Liver (tissue), 9 donors: Measurements from ENCODE around the gene LTBP2. TPM values are rescaled to one million over a fixed set of nuclear protein-coding genes. Genes with fewer than 3 reads are reported as not detected.

Experiments
- DNase-seq: peaks from one replicate; pipeline ENCODE4 v3.0.0-alpha.2; 2017; ENCODE audit warnings: low spot score
- H3K27ac ChIP-seq, 2 donors: one replicate each; pipeline ENCODE4 v1.7.0; 2013; ENCODE audit warnings: inconsistent platforms in 2 of 2, low read length in 2 of 2, control low read depth in 1 of 2, low read depth in 1 of 2, mild to moderate bottlenecking in 1 of 2
- H3K27me3 ChIP-seq, 4 donors: one replicate each; pipeline versions ENCODE4 v1.6.1 to v1.7.0; 2013; ENCODE audit warnings: low read length in 3 of 4, inconsistent platforms in 1 of 4, mild to moderate bottlenecking in 1 of 4, moderate library complexity in 1 of 4; ENCODE audit not compliant: control insufficient read depth in 4 of 4, insufficient read depth in 4 of 4
- H3K36me3 ChIP-seq, 4 donors: one replicate each; pipeline versions ENCODE4 v1.6.1 to v1.7.0; 2013; ENCODE audit warnings: low read length in 3 of 4, mild to moderate bottlenecking in 3 of 4, low read depth in 1 of 4, moderate library complexity in 1 of 4; ENCODE audit not compliant: control insufficient read depth in 4 of 4, insufficient read depth in 3 of 4
- H3K4me1 ChIP-seq, 4 donors: one replicate each; pipeline versions ENCODE4 v1.6.1 to v1.7.0; 2013; ENCODE audit warnings: low read length in 3 of 4, mild to moderate bottlenecking in 3 of 4, moderate library complexity in 1 of 4; ENCODE audit not compliant: control insufficient read depth in 4 of 4, insufficient read depth in 4 of 4
- H3K4me3 ChIP-seq, 3 donors: one replicate each; pipeline versions ENCODE4 v1.6.1 to v1.7.0; 2013; ENCODE audit warnings: low read length in 3 of 3, control low read depth in 1 of 3, low read depth in 1 of 3, mild to moderate bottlenecking in 1 of 3
- H3K9ac ChIP-seq, 2 donors: one replicate each; pipeline ENCODE4 v1.7.0; 2013; ENCODE audit warnings: low read length in 2 of 2, mild to moderate bottlenecking in 2 of 2, moderate library complexity in 2 of 2, control low read depth in 1 of 2, low read depth in 1 of 2
- H3K9me3 ChIP-seq, 4 donors: one replicate each; pipeline versions ENCODE4 v1.6.1 to v1.7.0; 2013; ENCODE audit warnings: low read length in 3 of 4; ENCODE audit not compliant: control insufficient read depth in 4 of 4
- ATF3 ChIP-seq: IDR thresholded peaks from 2 replicates; pipeline ENCODE4 v1.6.1; 2016; ENCODE audit warnings: antibody characterized with exemption
- EGR1 ChIP-seq, 2 donors: IDR thresholded peaks; 2 replicates each; pipeline ENCODE4 v1.6.1; 2016 to 2018; ENCODE audit warnings: antibody characterized with exemption in 2 of 2, low read depth in 2 of 2
- FOXA1 ChIP-seq: IDR thresholded peaks from 2 replicates; pipeline ENCODE4 v1.6.1; 2016; ENCODE audit warnings: antibody characterized with exemption
- FOXA2 ChIP-seq: IDR thresholded peaks from 2 replicates; pipeline ENCODE4 v1.6.1; 2016; ENCODE audit warnings: antibody characterized with exemption
- GABPA ChIP-seq, 2 donors: IDR thresholded peaks in 1 of 2; conservative IDR thresholded peaks in 1 of 2; 2 replicates each; pipeline ENCODE4 v1.6.1; 2016; ENCODE audit warnings: antibody characterized with exemption in 2 of 2, mild to moderate bottlenecking in 1 of 2, moderate library complexity in 1 of 2
- HNF4A ChIP-seq, 2 donors: conservative IDR thresholded peaks; 2 replicates each; pipeline ENCODE4 v1.6.1; 2016; ENCODE audit warnings: antibody characterized with exemption in 2 of 2, mild to moderate bottlenecking in 2 of 2
- HNF4G ChIP-seq: IDR thresholded peaks from 2 replicates; pipeline ENCODE4 v1.6.1; 2016; ENCODE audit warnings: antibody characterized with exemption
- JUND ChIP-seq, 2 donors: IDR thresholded peaks; 2 replicates each; pipeline ENCODE4 v1.6.1; 2016; ENCODE audit warnings: antibody characterized with exemption in 2 of 2
- MAX ChIP-seq: IDR thresholded peaks from 2 replicates; pipeline ENCODE4 v1.6.1; 2016; ENCODE audit warnings: antibody characterized with exemption
- NR2F2 ChIP-seq: IDR thresholded peaks from 2 replicates; pipeline ENCODE4 v1.6.1; 2016; ENCODE audit warnings: antibody characterized with exemption
- RAD21 ChIP-seq, 2 donors: IDR thresholded peaks; 2 replicates each; pipeline ENCODE4 v1.6.1; 2016; ENCODE audit warnings: antibody characterized with exemption in 2 of 2, mild to moderate bottlenecking in 2 of 2
- REST ChIP-seq: IDR thresholded peaks from 2 replicates; pipeline ENCODE4 v1.6.1; 2016; ENCODE audit warnings: antibody characterized with exemption, mild to moderate bottlenecking
- RXRA ChIP-seq, 2 donors: IDR thresholded peaks; 2 replicates each; pipeline ENCODE4 v1.6.1; 2017 to 2018; ENCODE audit warnings: antibody characterized with exemption in 2 of 2, mild to moderate bottlenecking in 1 of 2
- SP1 ChIP-seq: IDR thresholded peaks from 2 replicates; pipeline ENCODE4 v1.6.1; 2018; ENCODE audit warnings: antibody characterized with exemption, mild to moderate bottlenecking
- TAF1 ChIP-seq: conservative IDR thresholded peaks from 2 replicates; pipeline ENCODE4 v1.6.1; 2016; ENCODE audit warnings: antibody characterized with exemption, mild to moderate bottlenecking
- YY1 ChIP-seq: IDR thresholded peaks from 2 replicates; pipeline ENCODE4 v1.6.1; 2016; ENCODE audit warnings: antibody characterized with exemption, mild to moderate bottlenecking
- ZBTB33 ChIP-seq: IDR thresholded peaks from 2 replicates; pipeline ENCODE4 v1.6.1; 2016; ENCODE audit warnings: antibody characterized with exemption
- WGBS: extraction: QIAGEN DNeasy Blood & Tissue Kit; methylation state at CpG from one replicate; pipeline ENCODE4 v1.1.7; 2013; 5-methylcytosine and 5-hydroxymethylcytosine counted together
- polyA plus RNA-seq, 2 donors: library from polyadenylated mRNA; stranded (reverse) in 1 of 2; unstranded in 1 of 2; fragments of 200-250 nt in 1 of 2; fragments of >200 nt in 1 of 2; fragmentation: Nextera tagmentation in 1 of 2; extraction: Ambion mirVana in 1 of 2; gene quantifications; one replicate each; pipeline versions ENCODE4 v1.2.1 to v1.2.3, GENCODE V29; 2013 to 2015
- total RNA-seq, 2 donors: library from RNA; depleted of rRNA; stranded (reverse); fragments of >200 nt; gene quantifications; one replicate each; pipeline ENCODE4 v1.2.3, GENCODE V29; 2014
- TF ChIP-seq, protein P1 (sequence below): fragments of 150-350 bp; IDR thresholded peaks from 2 replicates; pipeline ENCODE4 v1.5.1; 2017; ENCODE audit warnings: improper control_type of control experiment, low read depth, low read length; ENCODE audit not compliant: missing input control
- donor health status: healthy.
- donor health status: healthy.
- donor health status: healthy.
- donor health status: healthy.
- donor health status: healthy.

The LTBP2 gene
- total and polyA plus RNA-seq, 4 donors, result 0.24 to 1.3 (median 0.89) TPM

DNA sequence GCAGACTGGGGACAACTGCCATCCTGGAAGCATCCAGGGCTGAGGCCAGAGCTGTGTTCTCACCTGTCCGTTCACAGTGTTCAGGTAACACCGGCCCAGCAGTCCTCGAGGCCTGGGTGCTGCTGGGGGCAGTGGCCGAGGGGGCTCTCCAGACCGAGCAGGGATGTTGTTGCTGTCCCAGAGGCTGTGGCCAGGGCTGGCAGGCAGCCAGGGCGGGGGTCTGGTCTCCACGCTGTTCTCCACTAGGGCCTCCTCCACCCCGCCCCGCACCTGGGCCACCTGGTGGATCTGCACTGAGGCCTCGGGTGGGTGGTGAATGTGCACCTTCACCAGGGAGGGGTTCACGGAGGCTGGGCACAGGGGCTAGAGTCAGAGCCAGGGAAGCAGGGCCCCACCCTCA, 61.0 kb downstream of the LTBP2 start:
- Histone ChIP-seq H3K9me3 (no peaks in the 10 kb centered on the region), H3K9ac (no peak overlapping the region), H3K4me3 (no peak overlapping the region), H3K36me3 (no peaks in the 10 kb centered on the region), H3K27me3 (no peaks in the 10 kb centered on the region), H3K27ac (no peak overlapping the region), H3K4me1 (no peaks in the 10 kb centered on the region)
- WGBS, result 87% methylated on average over 11 of the region's 11 CpGs
- DNase-seq, result no peak
- no peak for TF ChIP-seq JUND (IDR thresholded peaks at IDR 0.05)
- no peak for TF ChIP-seq GABPA (IDR thresholded peaks at IDR 0.05 in 1 of 2, conservative IDR thresholded peaks at IDR 0.05 in 1 of 2)
- TF ChIP-seq RXRA (IDR thresholded peaks at IDR 0.05), result no peak
- TF ChIP-seq MAX, result no peak
- TF ChIP-seq TAF1, result no peak
- TF ChIP-seq, protein P1, sequence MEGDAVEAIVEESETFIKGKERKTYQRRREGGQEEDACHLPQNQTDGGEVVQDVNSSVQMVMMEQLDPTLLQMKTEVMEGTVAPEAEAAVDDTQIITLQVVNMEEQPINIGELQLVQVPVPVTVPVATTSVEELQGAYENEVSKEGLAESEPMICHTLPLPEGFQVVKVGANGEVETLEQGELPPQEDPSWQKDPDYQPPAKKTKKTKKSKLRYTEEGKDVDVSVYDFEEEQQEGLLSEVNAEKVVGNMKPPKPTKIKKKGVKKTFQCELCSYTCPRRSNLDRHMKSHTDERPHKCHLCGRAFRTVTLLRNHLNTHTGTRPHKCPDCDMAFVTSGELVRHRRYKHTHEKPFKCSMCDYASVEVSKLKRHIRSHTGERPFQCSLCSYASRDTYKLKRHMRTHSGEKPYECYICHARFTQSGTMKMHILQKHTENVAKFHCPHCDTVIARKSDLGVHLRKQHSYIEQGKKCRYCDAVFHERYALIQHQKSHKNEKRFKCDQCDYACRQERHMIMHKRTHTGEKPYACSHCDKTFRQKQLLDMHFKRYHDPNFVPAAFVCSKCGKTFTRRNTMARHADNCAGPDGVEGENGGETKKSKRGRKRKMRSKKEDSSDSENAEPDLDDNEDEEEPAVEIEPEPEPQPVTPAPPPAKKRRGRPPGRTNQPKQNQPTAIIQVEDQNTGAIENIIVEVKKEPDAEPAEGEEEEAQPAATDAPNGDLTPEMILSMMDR, result no peak
- no peak for TF ChIP-seq HNF4G
- TF ChIP-seq SP1, result no peak
- no peak for TF ChIP-seq RAD21 (IDR thresholded peaks at IDR 0.05)
- no peak for TF ChIP-seq FOXA1
- no peak for TF ChIP-seq NR2F2
- TF ChIP-seq REST, result no peak
- TF ChIP-seq ATF3, result no peak
- TF ChIP-seq HNF4A (conservative IDR thresholded peaks at IDR 0.05), result no peak
- no peak for TF ChIP-seq ZBTB33
- TF ChIP-seq FOXA2, result no peak
- TF ChIP-seq EGR1 (IDR thresholded peaks at IDR 0.05; ENCODE audit: low read depth in 2 of 2), result no peak

DNA sequence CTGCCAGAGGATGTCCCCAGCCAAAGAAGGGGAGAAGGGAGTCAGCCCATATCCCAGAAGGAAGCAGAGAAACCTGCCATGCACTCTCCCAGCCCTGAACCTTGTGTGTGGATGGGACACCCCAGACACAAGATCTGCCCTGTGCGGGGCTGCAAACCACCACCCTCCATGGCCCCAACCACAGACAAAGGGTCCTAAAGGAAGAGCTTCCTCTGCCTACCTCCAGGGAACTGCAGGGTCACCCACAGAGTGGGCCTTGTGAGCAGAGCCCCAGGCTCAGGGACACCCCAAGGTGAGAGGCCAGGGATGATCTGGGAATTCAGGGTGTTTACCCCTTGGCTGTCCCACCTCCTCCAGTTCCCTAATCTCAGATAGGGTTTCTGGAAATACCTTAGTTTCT, 62.0 kb downstream of the LTBP2 start:
- H3K4me1 ChIP-seq, result no peaks in the 10 kb centered on the region
- 0% methylated on average over 1 of the region's 1 CpG for WGBS
- no peak for DNase-seq
- no peaks in the 10 kb centered on the region for H3K9me3 ChIP-seq
- H3K4me3 ChIP-seq, result no peak overlapping the region
- no peak overlapping the region for H3K9ac ChIP-seq
- H3K27me3 ChIP-seq, result no peaks in the 10 kb centered on the region
- no peaks in the 10 kb centered on the region for H3K36me3 ChIP-seq
- no peak overlapping the region for H3K27ac ChIP-seq
- TF ChIP-seq TAF1 (no peak), SP1 (no peak), JUND (IDR thresholded peaks at IDR 0.05) (no peak), REST (no peak), RAD21 (IDR thresholded peaks at IDR 0.05) (no peak), FOXA2 (no peak), RXRA (IDR thresholded peaks at IDR 0.05) (no peak), NR2F2 (no peak), EGR1 (IDR thresholded peaks at IDR 0.05; ENCODE audit: low read depth in 2 of 2) (no peak), HNF4G (no peak), HNF4A (conservative IDR thresholded peaks at IDR 0.05) (no peak), ZBTB33 (no peak), FOXA1 (no peak), YY1 (no peak), MAX (no peak), GABPA (IDR thresholded peaks at IDR 0.05 in 1 of 2, conservative IDR thresholded peaks at IDR 0.05 in 1 of 2) (no peak)
